GM18870 (cell line): ENCODE data around the gene COL4A2.
A peak's percentile ranks its signal among the peaks of the same experiment; 100 is the strongest.

Experiments
- ATAC-seq: cut with Tn5 transposase; IDR thresholded peaks from one replicate; pipeline ENCODE4 v1.9.1; 2021; ENCODE audit warnings: moderate library complexity; ENCODE audit not compliant: unreplicated experiment

The COL4A2 gene

DNA sequence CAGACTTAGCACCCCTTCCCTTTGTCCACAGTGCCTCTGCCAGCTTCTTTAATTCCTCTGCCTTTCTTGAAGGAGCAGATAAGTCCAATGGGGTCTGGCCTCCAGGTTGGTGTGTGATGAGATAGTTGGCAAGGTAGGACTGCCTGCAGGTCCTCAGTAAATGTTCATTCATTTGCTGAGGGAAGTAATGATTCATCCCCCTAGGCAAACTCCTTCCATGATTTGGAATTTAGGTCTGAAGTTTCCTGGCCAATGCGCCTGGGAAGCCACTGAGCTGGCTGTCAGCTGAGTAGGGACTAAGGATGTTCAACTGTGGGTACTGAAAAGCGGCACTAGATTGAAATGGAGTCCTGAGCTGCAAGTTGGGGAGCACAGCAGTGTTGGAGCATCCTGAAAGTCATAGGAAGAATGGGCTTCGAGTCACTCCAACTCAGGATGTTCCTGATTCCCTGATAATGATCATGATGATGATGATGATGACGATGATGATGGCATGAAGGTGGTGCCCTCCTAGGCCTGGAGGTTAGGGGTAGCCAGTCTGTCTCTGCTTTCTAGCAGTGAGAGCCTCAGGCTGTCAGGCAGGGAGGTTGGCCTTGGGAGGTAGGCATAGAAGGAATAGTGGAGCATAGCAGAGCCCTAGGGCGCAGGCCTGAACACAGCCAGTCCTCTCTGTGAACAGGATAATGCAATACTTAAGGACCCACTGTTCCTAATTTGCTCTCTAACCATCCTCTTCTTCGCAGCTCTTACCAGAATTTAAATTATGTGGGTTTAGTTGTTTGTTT, 44.7 kb downstream of the COL4A2 start:
- ATAC-seq: no peak

DNA sequence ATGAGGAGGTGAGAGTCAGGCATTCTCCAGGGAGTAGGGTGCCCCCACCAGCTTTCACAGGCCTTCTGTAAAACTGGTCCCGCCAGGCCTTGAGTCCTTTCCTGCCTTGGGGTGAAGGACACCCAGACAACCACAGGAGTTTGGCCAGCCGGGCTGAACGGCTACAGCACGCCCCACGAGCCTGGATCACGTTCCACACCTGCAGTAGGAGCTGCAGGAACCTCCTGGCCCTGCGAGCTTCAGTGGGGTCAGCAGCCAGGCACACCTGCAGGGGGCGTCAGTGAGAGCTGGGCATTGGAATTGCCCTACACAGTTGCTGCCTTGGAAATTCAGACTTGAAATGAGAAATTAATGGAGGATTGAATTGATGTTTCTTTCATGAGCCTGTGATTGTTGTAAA, 45.7 kb downstream of the COL4A2 start:
- no peak for ATAC-seq

DNA sequence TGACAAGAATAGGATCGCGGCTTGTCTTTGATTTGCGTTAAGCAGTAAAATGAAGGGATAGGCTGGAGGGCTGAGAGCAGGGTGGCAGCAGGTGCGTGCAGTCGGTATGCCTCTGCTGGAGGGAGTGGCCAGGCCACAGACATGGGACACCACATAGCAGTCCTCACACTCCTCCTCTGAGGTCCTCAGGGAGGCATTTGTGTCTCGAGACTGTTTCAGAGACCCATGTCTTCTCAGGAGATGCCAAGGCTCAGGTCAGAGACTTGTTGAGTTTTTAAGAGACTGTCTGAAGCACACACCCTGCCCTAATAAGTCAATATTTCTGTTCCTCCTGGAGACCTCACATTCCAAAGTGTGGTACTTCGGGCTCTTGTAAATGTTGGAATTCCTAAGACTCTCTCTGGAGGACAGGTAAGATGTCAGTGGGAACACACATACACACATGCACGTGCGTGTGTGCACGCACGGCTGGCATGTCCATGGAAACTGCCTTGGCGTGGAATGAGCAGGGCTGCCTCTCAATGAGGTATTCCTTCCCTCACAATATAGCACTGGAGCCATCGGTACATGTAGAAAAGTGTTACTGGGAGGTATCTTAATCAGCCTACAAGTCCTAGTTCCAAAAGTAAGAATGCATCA, 46.4 kb downstream of the COL4A2 start:
- no peak for ATAC-seq

DNA sequence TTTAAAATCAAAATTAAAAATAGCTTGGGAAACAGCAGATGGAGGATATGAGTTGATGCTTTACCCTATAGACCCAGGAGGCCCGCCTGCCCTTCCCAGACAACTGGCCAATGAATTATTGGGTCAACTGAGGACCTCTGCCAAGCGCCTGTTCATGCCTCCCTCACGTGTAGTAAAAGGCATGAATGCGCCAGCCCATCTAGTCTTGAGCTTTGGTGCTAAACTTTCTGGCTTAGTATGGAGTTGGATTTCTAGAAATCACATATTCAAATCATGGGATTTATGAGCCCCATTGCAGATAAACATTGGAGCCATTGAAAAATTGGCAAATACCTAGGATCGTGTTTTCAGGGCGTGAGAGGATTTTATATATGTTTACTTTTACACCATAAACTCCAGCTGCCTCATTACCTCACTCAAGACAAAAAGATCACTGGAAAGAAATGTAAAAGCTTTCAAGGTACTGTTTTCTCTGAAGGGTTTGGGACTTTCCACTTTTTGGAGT, 47.1 kb downstream of the COL4A2 start:
- no peak for ATAC-seq

DNA sequence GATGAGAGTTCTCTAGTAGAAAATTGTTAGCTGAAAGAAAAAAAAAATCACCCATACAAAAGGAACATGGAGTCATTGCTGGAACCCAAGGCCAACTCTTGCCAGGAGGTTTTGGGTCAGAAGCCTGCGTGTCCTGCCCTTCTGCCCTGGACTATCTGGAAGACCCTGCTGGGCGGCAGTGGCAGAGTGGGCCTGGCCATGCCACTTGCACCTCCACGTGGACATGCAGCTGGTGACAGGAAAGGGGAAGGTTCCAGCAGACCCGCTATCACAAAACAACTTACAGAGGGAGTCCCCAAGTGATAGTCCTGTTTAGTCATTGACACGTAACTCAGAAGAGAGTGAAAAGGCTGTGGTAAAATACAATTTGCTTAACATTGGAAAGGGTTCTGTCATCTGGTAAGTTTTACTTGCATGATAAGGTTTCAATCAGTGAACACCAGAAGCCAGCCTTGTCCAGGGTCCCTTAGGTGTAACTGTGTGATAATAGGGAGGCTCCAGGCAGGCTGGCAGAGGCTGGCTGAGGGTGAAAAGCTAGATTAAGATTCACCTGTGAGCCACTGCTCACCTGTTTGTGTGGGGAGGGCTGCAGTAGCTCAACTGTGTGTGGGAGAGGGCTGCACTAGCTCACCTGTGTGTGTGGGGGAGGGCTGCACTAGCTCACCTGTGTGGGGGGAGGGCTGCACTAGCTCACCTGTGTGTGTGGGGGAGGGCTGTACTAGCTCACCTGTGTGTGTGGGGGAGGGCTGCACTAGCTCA, 47.8 kb downstream of the COL4A2 start:
- ATAC-seq: no peak

DNA sequence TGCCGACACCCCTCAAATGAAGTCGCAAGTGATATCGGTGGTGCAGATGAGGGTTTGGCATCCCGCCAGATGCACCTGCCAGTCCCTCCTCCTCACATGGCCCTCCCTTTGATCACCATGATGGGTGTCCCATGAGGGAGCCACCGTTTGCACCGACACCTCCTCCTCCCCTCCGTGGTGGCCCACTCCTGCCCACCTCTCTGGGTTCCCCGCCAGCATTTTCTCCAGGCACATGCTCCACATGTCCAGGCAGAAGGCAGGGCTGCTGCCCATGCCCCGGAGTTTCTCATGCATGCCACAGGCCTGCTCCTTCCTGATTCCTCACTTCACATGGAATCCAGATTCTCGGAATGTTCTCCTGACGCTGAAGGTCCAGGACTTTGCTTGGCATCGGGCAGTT, 49.3 kb downstream of the COL4A2 start:
- ATAC-seq: no peak

DNA sequence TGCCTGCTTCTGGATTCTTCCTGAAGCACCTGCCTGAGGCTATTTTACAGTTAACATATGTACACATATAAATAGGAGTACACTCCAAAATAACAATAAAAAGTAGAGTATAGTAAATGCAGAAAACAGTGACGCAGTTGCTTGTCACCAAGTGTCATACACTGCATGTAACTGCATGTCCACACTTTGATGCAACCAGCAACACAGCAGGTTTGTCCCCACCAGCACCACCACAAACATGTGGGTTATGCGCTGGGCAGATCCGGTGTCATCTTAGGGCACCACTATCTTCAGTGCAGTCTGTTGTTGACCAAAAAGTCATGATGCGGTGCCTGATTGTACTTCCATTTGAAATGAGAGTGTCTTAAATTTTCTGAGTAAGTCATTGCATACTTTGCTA, 51.3 kb downstream of the COL4A2 start:
- no peak for ATAC-seq

DNA sequence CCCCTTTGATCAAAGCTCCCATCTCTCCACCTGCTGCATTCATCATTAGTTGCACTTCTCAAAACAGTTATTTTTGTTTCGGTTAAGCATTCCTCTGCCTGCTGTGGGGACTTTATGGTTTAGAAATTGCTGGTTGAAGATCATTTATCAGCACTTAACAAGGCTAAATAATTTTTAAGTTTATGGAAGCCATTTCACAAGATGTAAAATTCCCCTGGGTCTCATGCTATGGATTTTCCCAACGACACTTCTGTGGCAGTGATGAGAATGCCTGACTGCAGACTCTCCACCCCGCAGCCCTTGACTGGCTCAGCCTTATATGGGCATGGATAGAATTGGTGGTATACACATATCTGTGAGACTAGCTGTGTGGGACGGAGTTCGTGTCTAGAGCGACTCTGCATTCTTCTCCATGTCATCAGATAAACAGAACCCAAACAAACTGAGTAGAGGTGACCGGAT, 52.8 kb downstream of the COL4A2 start:
- no peak for ATAC-seq

DNA sequence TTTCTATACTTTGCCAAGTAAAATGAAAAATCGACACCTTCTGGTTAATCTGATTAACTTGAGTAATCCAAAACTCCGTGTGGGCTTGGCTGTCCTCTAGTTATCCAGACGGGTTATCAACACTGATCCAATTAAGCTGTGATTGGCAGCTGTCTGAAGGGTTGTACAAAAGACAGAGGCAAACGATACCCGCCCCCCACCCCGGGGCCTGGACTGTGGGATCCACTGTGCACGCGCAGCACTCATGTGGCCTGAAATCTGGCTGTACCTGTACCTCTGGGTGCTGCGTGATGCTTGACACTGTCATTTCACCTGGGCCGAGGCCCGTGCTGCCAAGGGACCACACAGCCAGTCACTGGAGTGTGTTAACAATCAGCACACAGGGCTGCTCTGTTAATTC, 53.5 kb downstream of the COL4A2 start:
- ATAC-seq: no peak

DNA sequence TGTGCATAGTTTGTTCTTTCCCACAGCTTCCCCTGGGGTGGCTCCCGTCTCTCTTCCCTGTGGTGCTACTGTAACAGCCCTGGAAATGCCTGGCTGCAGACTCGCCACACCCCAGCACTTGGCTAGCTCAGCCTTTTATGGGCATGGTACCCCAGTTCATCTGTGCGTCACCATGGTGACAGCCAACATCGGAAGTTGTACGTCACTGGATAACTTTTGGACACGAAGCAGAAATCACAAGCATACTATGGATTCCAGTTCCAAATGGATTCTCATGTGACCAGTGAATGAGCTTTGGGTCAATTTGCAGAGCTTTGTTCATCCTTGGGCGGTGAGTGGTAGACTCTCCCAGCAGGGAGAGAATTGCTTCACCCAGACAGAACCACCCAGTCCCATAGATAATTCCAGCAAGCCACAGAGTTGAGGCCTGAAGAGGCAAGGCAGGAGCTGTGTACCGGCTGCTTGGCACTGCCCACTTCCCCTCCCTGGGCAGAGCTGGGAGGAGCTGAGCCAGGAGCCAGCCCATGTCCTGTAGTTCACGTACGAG, 54.4 kb downstream of the COL4A2 start:
- no peak for ATAC-seq

DNA sequence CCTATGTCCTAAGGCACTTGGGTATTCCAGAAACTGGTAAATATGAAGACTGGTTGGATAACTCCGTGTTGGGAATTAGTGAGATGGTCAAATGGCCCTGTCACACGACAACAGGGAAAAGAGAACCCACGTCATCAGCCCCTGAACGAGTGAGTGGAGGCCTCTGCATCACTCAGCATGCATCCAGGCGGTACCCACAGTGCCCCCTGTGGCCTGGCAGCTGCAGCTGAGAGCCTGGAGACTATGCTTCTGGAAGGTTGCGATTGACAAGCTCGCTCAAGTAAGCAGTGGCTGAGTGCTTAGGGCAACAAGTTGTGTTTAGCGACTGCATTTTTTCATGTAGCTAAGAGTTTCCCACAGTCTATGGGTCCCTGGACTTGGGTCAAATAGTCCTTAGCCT, 55.9 kb downstream of the COL4A2 start:
- ATAC-seq: no peak

DNA sequence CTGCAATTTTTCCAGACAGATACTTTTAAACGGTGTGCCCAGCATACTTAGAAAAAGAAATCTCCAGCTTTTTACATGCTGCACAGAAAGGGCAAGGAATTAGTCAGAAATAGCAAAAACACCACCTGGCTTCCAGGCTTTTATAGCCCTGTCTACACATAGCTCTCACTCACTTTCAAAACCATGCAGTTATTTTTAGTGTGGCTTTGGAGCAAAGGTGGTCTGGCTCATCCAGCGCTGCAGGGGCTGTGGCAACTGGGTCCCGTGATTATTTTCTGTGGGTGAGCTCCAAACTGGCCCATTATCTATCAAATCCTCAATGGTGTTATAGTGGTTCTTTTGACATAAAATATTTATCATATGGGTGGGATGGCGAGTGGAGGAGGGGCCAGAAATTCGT, 57.0 kb downstream of the COL4A2 start:
- ATAC-seq: no peak

DNA sequence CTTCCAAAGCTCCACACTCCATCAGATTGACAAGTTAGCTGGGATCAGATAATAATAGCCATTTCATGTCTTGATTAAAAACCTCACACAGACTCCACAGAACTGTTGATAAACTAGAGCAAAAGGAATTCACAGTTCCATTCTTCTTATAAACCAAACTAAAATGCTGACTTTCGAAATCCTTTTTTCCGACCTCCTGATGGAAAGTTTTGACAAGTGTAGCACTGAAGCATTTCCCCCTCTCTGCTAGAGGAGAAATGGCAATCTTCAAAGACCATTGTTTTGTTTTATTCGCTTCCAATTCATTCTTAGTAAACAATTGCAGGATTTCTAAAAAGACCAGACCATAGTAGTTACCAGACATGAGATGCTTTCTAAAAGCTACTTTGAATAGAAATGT, 58.8 kb downstream of the COL4A2 start:
- no peak for ATAC-seq

DNA sequence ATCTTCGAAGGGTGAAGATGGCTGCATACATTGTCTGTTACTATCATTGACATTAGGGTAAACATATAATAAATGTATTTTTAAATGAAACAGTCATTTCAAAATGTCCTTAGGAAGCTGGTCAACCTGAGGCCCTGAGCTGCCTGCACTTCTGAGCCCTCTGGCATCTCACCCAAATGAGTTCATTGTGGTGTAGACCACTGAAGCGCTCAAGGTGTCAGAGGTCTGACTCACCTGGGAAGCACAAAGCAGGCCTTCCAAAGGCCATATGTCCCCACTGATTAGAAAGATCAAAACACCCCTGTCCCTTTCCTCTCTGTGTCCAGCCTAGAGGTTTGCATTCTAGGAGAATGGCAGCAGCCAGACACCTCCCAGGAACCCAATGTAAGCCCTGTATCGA, 59.6 kb downstream of the COL4A2 start:
- no peak for ATAC-seq

DNA sequence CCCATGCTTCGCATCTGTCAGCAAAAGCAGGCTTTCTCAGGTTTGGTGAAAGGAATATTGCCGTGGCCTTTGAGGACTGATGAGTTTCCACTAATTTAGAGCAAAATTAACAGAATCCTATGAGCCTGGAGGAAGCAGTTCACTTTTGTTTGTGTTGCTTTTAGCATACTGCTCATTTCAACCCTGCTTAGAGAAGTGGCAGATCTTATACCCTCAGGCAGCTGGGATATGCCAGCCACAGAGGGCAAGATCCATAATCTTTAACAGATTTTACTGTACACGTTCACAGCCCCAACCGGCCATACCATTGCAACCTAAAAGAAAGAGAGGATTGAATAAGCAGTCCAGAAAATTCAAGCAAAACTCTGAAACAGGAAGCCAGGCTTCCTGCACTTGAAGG, 60.5 kb downstream of the COL4A2 start:
- ATAC-seq: no peak

DNA sequence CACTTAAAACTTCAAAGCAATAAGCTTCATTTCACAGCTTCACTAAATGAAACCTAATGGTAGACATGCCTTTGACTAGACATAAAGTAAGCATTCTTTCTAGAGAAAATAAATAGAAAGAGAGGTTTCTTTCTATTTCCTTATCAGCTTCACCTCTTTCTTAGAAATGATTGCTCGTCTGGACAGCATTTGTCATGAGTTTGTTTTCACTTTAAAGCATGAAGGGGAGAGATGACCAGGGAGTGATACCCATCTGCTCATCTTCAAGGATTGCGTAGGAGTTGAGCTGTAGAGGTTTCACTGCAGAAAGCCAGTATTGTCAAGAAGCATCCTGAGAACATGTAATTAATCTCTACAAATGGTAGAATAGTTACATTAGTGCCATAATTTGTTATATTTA, 61.3 kb downstream of the COL4A2 start:
- ATAC-seq: no peak

DNA sequence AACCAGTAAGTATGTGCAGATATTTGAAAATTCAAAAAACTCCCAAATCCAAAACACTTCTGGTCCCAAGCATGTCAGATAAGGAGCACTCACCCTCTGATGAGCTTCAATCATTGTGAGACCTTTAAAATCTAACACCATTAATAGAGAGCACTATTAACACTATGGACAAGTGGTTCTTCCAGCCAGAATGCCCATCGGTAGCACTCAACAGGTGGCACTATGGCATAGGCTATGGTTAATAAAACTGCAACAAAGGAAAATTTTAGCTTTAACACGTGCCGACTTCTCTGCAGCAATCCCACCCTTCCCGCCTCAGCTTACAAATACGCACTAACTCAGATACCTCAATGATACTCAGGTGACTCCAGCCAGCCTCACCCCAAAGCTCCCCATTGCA, 62.3 kb downstream of the COL4A2 start:
- ATAC-seq: no peak

DNA sequence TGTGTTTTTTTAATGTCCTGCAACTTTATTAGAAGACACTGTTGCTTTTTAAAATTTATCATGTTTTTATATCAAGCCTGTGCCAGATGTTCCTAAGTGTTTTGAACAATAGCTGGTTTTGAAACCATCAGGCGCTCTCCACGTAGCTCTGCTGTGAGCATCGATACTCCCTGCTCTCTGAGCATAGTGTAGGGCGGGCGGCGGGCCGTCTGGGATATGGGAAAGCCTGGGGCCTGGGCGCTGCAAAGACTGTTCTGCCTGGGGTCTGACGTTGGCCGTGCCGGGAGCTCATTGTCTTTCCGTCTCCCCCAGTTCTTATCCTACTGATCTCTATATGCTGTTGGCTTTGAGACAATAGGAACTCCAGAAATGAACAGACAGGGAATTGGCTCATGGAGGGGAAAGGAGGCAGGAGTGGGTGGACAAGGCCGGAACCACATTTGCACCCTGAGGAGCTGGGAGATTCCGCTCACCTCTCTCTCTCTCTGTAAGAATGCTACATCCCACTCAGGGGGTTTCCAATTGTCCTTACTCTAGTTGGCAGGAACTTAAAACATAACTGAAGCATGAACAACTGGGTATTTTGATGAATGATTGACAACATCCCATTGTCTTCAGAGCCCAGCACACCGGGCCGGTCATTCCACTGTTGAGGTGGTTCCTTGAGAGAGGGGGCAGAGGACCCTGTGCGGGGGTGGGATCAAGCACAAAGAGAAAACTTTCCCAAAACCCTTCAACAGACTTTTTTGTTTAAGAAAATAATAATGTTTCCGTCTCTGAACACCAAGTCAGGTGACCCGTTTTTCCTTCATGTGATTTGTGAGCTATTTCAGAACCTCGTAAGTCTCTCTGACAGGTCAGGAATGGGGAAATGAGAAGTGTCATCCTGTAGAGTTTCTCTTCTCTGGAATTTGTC, 64.7 kb downstream of the COL4A2 start:
- peak; percentile 78 for ATAC-seq

DNA sequence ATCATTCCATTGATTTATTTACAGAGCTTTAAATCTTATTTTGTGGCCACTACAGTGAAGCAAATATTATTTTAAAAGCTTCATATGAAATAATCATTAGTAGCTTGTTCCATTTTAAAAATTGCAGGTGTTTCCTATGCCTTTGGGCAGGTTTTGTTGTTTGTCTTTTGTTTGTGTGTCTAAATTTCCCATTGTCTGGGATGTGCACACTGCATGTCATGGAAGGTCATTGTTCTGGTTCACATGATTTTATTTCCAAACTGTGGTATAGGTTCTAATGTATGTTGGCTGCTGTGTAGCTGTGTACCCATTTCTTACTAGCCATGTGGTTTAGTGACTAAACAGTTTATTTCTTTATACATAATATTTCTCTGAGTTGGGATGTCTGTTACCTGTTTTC, 65.6 kb downstream of the COL4A2 start:
- no peak for ATAC-seq

DNA sequence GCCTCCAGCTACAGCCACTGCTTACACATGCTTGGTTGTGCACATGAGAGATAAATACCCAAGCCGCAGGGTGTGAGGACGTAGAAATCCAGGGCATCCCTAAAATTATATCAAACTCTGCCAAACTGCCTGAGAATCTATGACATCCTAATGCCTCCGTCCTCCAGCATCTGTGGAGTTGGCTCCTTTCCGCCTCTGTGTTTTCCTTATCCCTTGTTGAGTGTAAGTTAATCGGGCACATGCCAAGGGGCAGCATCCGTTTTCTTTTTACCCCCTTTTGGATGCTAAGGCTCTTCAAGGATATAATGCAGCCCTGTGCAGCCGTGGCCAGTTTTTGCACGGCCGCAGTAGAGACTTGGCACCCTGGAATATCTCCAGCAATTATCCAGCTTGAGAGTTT, 66.5 kb downstream of the COL4A2 start:
- ATAC-seq: no peak
